HUES6 (cell line): ENCODE data around the gene GALT.

Experiments used
- H3K27ac ChIP-seq: 2 replicates; pipeline ENCODE4 v1.7.0; 2013; ENCODE audit warnings: low read depth, mild to moderate bottlenecking, low read length, inconsistent platforms
- H3K27me3 ChIP-seq: 2 replicates; pipeline ENCODE4 v1.6.1; 2013; ENCODE audit warnings: low read length; ENCODE audit not compliant: control insufficient read depth, insufficient read depth
- H3K36me3 ChIP-seq: 2 replicates; pipeline ENCODE4 v1.6.1; 2013; ENCODE audit warnings: low read length; ENCODE audit not compliant: control insufficient read depth, insufficient read depth
- H3K4me1 ChIP-seq: 2 replicates; pipeline ENCODE4 v1.6.1; 2013; ENCODE audit warnings: low read length; ENCODE audit not compliant: control insufficient read depth, insufficient read depth
- H3K4me3 ChIP-seq: 2 replicates; pipeline ENCODE4 v1.5.1; 2013; ENCODE audit warnings: low read depth, low read length
- H3K9ac ChIP-seq: one replicate; pipeline ENCODE4 v1.6.1; 2013; ENCODE audit warnings: mild to moderate bottlenecking, low read length
- H3K9me3 ChIP-seq: 2 replicates; pipeline ENCODE4 v1.6.1; 2013; ENCODE audit warnings: low read depth, low read length; ENCODE audit not compliant: control insufficient read depth, insufficient read depth

GALT gene

GRCh38 chr9:34611811-34612787 lies 34.4 kb upstream of the GALT start, which contains the start of gene RPP25L:
Gene RPP25L, minus strand, starts transcription at chr9:34612097. Its CDS starts 801 bp downstream, at chr9:34611296.
- H3K4me1 ChIP-seq, result peaks cover 16% of the 10 kb centered on the region
- H3K27me3 ChIP-seq, result no peaks in the 10 kb centered on the region; the same call in 1 of the 2 replicates
- H3K9ac ChIP-seq, result peak within 1 kb of the TSS; percentile 94
- H3K27ac ChIP-seq, result peak within 1 kb of the TSS; percentile 81
- H3K4me3 ChIP-seq, result peak within 1 kb of the TSS; percentile 95
- H3K9me3 ChIP-seq, result no peaks in the 10 kb centered on the region
- no peaks in the 10 kb centered on the region; the same call in 1 of the 2 replicates for H3K36me3 ChIP-seq

- Histone ChIP-seq H3K4me3 (peak overlapping the region; percentile 95), H3K9me3 (no peaks in the 10 kb centered on the region), H3K27me3 (no peaks in the 10 kb centered on the region; the same call in 1 of the 2 replicates), H3K27ac (no peak overlapping the region), H3K9ac (peak overlapping the region; percentile 66), H3K36me3 (no peaks in the 10 kb centered on the region; the same call in 1 of the 2 replicates), H3K4me1 (peaks cover 16% of the 10 kb centered on the region)
Observed at GRCh38 chr9:34612788-34613390, 33.6 kb upstream of the GALT start.

GRCh38 chr9:34615132-34615531 lies 31.3 kb upstream of the GALT start:
- H3K9me3 ChIP-seq, result no peaks in the 10 kb centered on the region
- H3K27ac ChIP-seq, result no peak overlapping the region
- H3K4me1 ChIP-seq, result peaks cover 16% of the 10 kb centered on the region
- no peaks in the 10 kb centered on the region; the same call in 1 of the 2 replicates for H3K27me3 ChIP-seq
- no peak overlapping the region for H3K9ac ChIP-seq
- H3K36me3 ChIP-seq, result no peaks in the 10 kb centered on the region; the same call in 1 of the 2 replicates
- H3K4me3 ChIP-seq, result no peak overlapping the region

GRCh38 chr9:34620061-34620994 lies 26.1 kb upstream of the GALT start, which contains the start of gene DCTN3:
Gene DCTN3, minus strand, starts transcription at chr9:34620495. Its CDS starts 31 bp downstream, at chr9:34620464.
- Histone ChIP-seq H3K27ac (no peak within 1 kb of the TSS), H3K36me3 (no peaks in the 10 kb centered on the region; the same call in 1 of the 2 replicates), H3K4me3 (peak within 1 kb of the TSS; percentile 73), H3K4me1 (no peaks in the 10 kb centered on the region; the same call in 1 of the 2 replicates), H3K27me3 (peaks cover 38% of the 10 kb centered on the region), H3K9ac (peak within 1 kb of the TSS; percentile 54), H3K9me3 (no peaks in the 10 kb centered on the region)

GRCh38 chr9:34623374-34624235 lies 22.9 kb upstream of the GALT start:
- peaks cover 70% of the 10 kb centered on the region for H3K27me3 ChIP-seq

GRCh38 chr9:34624475-34625185 lies 21.8 kb upstream of the GALT start:
- peak overlapping the region; percentile 17 for H3K9ac ChIP-seq

More at GRCh38 chr9:34623374-34624235, 22.9 kb upstream of the GALT start:
- Histone ChIP-seq H3K9ac (no peak overlapping the region), H3K4me3 (peak overlapping the region; percentile 22; the same call in 1 of the 2 replicates), H3K9me3 (no peaks in the 10 kb centered on the region), H3K4me1 (peaks cover 5% of the 10 kb centered on the region), H3K27ac (no peak overlapping the region), H3K36me3 (no peaks in the 10 kb centered on the region)

GRCh38 chr9:34625186-34625486 lies 21.3 kb upstream of the GALT start:
- no peak overlapping the region for H3K4me3 ChIP-seq
- H3K27ac ChIP-seq, result no peak overlapping the region
- no peaks in the 10 kb centered on the region for H3K36me3 ChIP-seq
- no peak overlapping the region for H3K9ac ChIP-seq
- H3K9me3 ChIP-seq, result no peaks in the 10 kb centered on the region
- H3K27me3 ChIP-seq, result peaks cover 86% of the 10 kb centered on the region
- H3K4me1 ChIP-seq, result peaks cover 9% of the 10 kb centered on the region

More at GRCh38 chr9:34624475-34625185, 21.8 kb upstream of the GALT start:
- Histone ChIP-seq H3K4me1 (peaks cover 9% of the 10 kb centered on the region), H3K27me3 (peaks cover 81% of the 10 kb centered on the region), H3K4me3 (peak overlapping the region; percentile 39), H3K9me3 (no peaks in the 10 kb centered on the region), H3K27ac (no peak overlapping the region), H3K36me3 (no peaks in the 10 kb centered on the region)

GRCh38 chr9:34627716-34628655 lies 18.5 kb upstream of the GALT start:
- no peak overlapping the region for H3K27ac ChIP-seq
- no peaks in the 10 kb centered on the region for H3K36me3 ChIP-seq
- H3K9ac ChIP-seq, result no peak overlapping the region

More at GRCh38 chr9:34627716-34628655, 18.5 kb upstream of the GALT start:
- Histone ChIP-seq H3K27me3 (peaks cover 100% of the 10 kb centered on the region), H3K4me1 (peaks cover 9% of the 10 kb centered on the region), H3K4me3 (peak overlapping the region; percentile 64), H3K9me3 (no peaks in the 10 kb centered on the region)
